Neural cell (in vitro differentiated cells): ENCODE results near the gene TLL2. TPM values are rescaled to one million over a fixed set of nuclear protein-coding genes. Genes with fewer than 3 reads are reported as not detected.

Source experiments
- H2AFZ ChIP-seq: fragments of 200-600, 300-800 bp; sonication (generic), shearing (Covaris generic); 2 replicates; pipeline ENCODE4 v1.6.0; 2014; ENCODE audit warnings: low read depth, mild to moderate bottlenecking, antibody characterized with exemption, low read length, moderate library complexity
- H3F3A ChIP-seq: fragments of 200-600 bp; shearing (Covaris generic); 2 replicates; pipeline ENCODE4 v1.6.1; 2016; ENCODE audit warnings: mild to moderate bottlenecking, moderate library complexity, mixed read lengths, antibody characterized with exemption, low read length; ENCODE audit not compliant: insufficient read depth, poor library complexity, severe bottlenecking
- H3K27ac ChIP-seq: fragments of 200-600, 300-800 bp; sonication (generic), shearing (Covaris generic); 2 replicates; pipeline ENCODE4 v1.5.1; 2014; ENCODE audit warnings: mild to moderate bottlenecking, low read length, moderate library complexity
- H3K27me3 ChIP-seq: fragments of 300-800, 200-600 bp; sonication (generic), shearing (Covaris generic); 2 replicates; pipeline ENCODE4 v1.6.0; 2014; ENCODE audit warnings: mild to moderate bottlenecking, low read depth, low read length, moderate library complexity; ENCODE audit not compliant: insufficient read depth
- H3K36me3 ChIP-seq: fragments of 300-800, 200-600 bp; sonication (generic), shearing (Covaris generic); 2 replicates; pipeline ENCODE4 v1.5.1; 2014; ENCODE audit warnings: mild to moderate bottlenecking, antibody characterized with exemption, low read length, moderate library complexity; ENCODE audit not compliant: insufficient read depth
- H3K4me2 ChIP-seq: fragments of 300-800, 200-600 bp; sonication (generic), shearing (Covaris generic); 2 replicates; pipeline ENCODE4 v1.6.0; 2014; ENCODE audit warnings: mild to moderate bottlenecking, low read length
- H3K4me3 ChIP-seq: fragments of 300-800, 200-600 bp; sonication (generic), shearing (Covaris generic); 2 replicates; pipeline ENCODE4 v1.5.1; 2014; ENCODE audit warnings: mild to moderate bottlenecking, low read length, moderate library complexity
- H3K79me2 ChIP-seq: fragments of 200-600 bp; shearing (Covaris generic); replicated peaks from 2 replicates; pipeline ENCODE4 v1.6.0; 2014; ENCODE audit warnings: mild to moderate bottlenecking, low read length, moderate library complexity; ENCODE audit not compliant: insufficient read depth
- H3K9ac ChIP-seq: fragments of 300-800, 200-600 bp; sonication (generic), shearing (Covaris generic); 2 replicates; pipeline ENCODE4 v1.6.1; 2016; ENCODE audit warnings: mild to moderate bottlenecking, low read length, mixed read lengths
- H3K9me2 ChIP-seq: fragments of 200-600 bp; shearing (Covaris generic); 2 replicates; pipeline ENCODE4 v1.6.1; 2016; ENCODE audit warnings: mild to moderate bottlenecking, low read length, mixed read lengths; ENCODE audit not compliant: insufficient read depth
- H3K9me3 ChIP-seq: fragments of 200-600, 300-800 bp; sonication (generic), shearing (Covaris generic); 2 replicates; pipeline ENCODE4 v1.6.1; 2016; ENCODE audit warnings: mild to moderate bottlenecking, mixed run types, low read length, moderate library complexity, mixed read lengths
- H4K20me1 ChIP-seq: fragments of 200-600 bp; shearing (Covaris generic); 2 replicates; pipeline ENCODE4 v1.6.1; 2016; ENCODE audit warnings: mild to moderate bottlenecking, mixed run types; ENCODE audit not compliant: insufficient read depth
- EP300 ChIP-seq: fragments of 450-650 bp; conservative IDR thresholded peaks from 2 replicates; pipeline ENCODE4 v1.6.1; 2014; ENCODE audit warnings: antibody characterized with exemption, mild to moderate bottlenecking, moderate library complexity; ENCODE audit not compliant: poor library complexity, severe bottlenecking
- EZH2 ChIP-seq: fragments of 200-600, 300-800 bp; shearing (Covaris generic), sonication (generic); IDR thresholded peaks from 2 replicates; pipeline ENCODE4 v1.6.1; 2014; ENCODE audit warnings: antibody characterized with exemption, low read length, borderline replicate concordance, mild to moderate bottlenecking; ENCODE audit not compliant: insufficient read depth, poor library complexity, severe bottlenecking
- MXI1 ChIP-seq: fragments of 450-650 bp; conservative IDR thresholded peaks from 2 replicates; pipeline ENCODE4 v1.6.1; 2014; ENCODE audit warnings: antibody characterized with exemption, mild to moderate bottlenecking; ENCODE audit not compliant: poor library complexity, severe bottlenecking
- POLR2AphosphoS5 ChIP-seq: IDR thresholded peaks from 2 replicates; pipeline ENCODE4 v1.6.1; 2012
- RAD21 ChIP-seq: fragments of 450-650 bp; conservative IDR thresholded peaks from 2 replicates; pipeline ENCODE4 v1.6.1; 2014; ENCODE audit warnings: antibody characterized with exemption, mild to moderate bottlenecking, moderate library complexity
- SMC3 ChIP-seq: fragments of 450-650 bp; conservative IDR thresholded peaks from 2 replicates; pipeline ENCODE4 v1.6.1; 2014; ENCODE audit warnings: antibody characterized with exemption, mild to moderate bottlenecking, moderate library complexity; ENCODE audit not compliant: poor library complexity
- TAF1 ChIP-seq: IDR thresholded peaks from 2 replicates; pipeline ENCODE4 v1.6.1; 2012; ENCODE audit warnings: low read depth
- polyA plus RNA-seq: library from polyadenylated mRNA; depleted of rRNA; stranded (reverse); fragments of >200 nt; gene quantifications from 2 replicates; pipeline ENCODE4 v1.2.3, GENCODE V29; 2014
- TF ChIP-seq, protein P1 (sequence below): IDR thresholded peaks from 2 replicates; pipeline ENCODE4 v1.6.1; 2012; ENCODE audit warnings: borderline replicate concordance
- TF ChIP-seq, protein P2 (sequence below): fragments of 450-650 bp; IDR thresholded peaks from 2 replicates; pipeline ENCODE4 v1.5.1; 2014; ENCODE audit warnings: antibody characterized with exemption, mild to moderate bottlenecking, moderate library complexity; ENCODE audit not compliant: poor library complexity, severe bottlenecking

The TLL2 gene
- polyA plus RNA-seq, 1 donor from 2014 or later, result 0.11 TPM

- Histone ChIP-seq H3K27ac (no peak overlapping the region), H3K9ac (no peak overlapping the region), H2AFZ (no peak overlapping the region), H3K27me3 (peaks cover 11% of the 10 kb centered on the region), H3K79me2 (no peaks in the 10 kb centered on the region), H3K36me3 (no peaks in the 10 kb centered on the region), H3K4me3 (no peak overlapping the region), H4K20me1 (no peaks in the 10 kb centered on the region), H3F3A (no peaks in the 10 kb centered on the region), H3K9me3 (no peaks in the 10 kb centered on the region), H3K4me2 (no peak overlapping the region), H3K9me2 (no peaks in the 10 kb centered on the region)
- TF ChIP-seq TAF1 (no peak), RAD21 (no peak), EP300 (no peak), EZH2 (no peak), POLR2AphosphoS5 (no peak), SMC3 (no peak), MXI1 (no peak)
- TF ChIP-seq, protein P1, sequence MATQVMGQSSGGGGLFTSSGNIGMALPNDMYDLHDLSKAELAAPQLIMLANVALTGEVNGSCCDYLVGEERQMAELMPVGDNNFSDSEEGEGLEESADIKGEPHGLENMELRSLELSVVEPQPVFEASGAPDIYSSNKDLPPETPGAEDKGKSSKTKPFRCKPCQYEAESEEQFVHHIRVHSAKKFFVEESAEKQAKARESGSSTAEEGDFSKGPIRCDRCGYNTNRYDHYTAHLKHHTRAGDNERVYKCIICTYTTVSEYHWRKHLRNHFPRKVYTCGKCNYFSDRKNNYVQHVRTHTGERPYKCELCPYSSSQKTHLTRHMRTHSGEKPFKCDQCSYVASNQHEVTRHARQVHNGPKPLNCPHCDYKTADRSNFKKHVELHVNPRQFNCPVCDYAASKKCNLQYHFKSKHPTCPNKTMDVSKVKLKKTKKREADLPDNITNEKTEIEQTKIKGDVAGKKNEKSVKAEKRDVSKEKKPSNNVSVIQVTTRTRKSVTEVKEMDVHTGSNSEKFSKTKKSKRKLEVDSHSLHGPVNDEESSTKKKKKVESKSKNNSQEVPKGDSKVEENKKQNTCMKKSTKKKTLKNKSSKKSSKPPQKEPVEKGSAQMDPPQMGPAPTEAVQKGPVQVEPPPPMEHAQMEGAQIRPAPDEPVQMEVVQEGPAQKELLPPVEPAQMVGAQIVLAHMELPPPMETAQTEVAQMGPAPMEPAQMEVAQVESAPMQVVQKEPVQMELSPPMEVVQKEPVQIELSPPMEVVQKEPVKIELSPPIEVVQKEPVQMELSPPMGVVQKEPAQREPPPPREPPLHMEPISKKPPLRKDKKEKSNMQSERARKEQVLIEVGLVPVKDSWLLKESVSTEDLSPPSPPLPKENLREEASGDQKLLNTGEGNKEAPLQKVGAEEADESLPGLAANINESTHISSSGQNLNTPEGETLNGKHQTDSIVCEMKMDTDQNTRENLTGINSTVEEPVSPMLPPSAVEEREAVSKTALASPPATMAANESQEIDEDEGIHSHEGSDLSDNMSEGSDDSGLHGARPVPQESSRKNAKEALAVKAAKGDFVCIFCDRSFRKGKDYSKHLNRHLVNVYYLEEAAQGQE, result no peak
- TF ChIP-seq, protein P2, sequence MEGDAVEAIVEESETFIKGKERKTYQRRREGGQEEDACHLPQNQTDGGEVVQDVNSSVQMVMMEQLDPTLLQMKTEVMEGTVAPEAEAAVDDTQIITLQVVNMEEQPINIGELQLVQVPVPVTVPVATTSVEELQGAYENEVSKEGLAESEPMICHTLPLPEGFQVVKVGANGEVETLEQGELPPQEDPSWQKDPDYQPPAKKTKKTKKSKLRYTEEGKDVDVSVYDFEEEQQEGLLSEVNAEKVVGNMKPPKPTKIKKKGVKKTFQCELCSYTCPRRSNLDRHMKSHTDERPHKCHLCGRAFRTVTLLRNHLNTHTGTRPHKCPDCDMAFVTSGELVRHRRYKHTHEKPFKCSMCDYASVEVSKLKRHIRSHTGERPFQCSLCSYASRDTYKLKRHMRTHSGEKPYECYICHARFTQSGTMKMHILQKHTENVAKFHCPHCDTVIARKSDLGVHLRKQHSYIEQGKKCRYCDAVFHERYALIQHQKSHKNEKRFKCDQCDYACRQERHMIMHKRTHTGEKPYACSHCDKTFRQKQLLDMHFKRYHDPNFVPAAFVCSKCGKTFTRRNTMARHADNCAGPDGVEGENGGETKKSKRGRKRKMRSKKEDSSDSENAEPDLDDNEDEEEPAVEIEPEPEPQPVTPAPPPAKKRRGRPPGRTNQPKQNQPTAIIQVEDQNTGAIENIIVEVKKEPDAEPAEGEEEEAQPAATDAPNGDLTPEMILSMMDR, result no peak
Observed at GRCh38 chr10:96495544-96495943, 18.2 kb downstream of the TLL2 start.

DNA sequence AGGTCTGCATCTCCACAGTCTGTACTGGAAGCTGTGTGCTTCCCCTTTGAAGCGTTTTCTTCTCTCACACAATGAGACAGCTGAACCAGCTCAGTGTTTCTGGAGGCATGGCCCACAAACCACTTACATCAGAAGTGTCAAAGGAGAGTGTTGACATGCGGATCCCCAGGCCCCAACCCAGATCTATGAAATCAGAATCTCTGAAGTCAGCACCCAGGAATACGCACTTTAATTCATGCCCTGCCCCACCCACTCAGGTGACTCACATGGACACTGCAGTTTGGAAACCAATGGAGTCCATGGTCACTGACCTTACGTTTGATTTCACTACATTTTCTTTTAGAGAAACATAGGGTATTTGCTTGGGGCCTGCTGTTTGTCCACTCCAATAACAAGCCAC is 19.0 kb downstream of the TLL2 start:
- Histone ChIP-seq H4K20me1 (no peaks in the 10 kb centered on the region), H3K9ac (no peak overlapping the region), H3K4me2 (no peak overlapping the region), H2AFZ (no peak overlapping the region), H3K4me3 (no peak overlapping the region), H3K79me2 (no peaks in the 10 kb centered on the region), H3K9me3 (no peaks in the 10 kb centered on the region), H3K27ac (no peak overlapping the region), H3K27me3 (peaks cover 11% of the 10 kb centered on the region), H3K9me2 (no peaks in the 10 kb centered on the region), H3K36me3 (no peaks in the 10 kb centered on the region), H3F3A (no peaks in the 10 kb centered on the region)
- no peak for TF ChIP-seq EP300
- TF ChIP-seq MXI1, result no peak
- TF ChIP-seq RAD21, result no peak
- no peak for TF ChIP-seq EZH2
- no peak for TF ChIP-seq POLR2AphosphoS5
- TF ChIP-seq TAF1, result no peak
- TF ChIP-seq, protein P1, result no peak
- no peak for TF ChIP-seq SMC3
- TF ChIP-seq, protein P2, result no peak
